Activated T-helper 1 cell treated with anti-CD3 and anti-CD28 coated beads, Interleukin-12 subunit alpha, Interleukin-12 subunit beta, Interleukin-2, Interleukin-4 antibody, amounts not matched to agents 30 ng/mL and 10 ng/mL and 1 ng/mL, durations not matched to agents 14 hours and 24 hours and 36 hours (primary cell): ENCODE measurements around the gene TRIM38. TPM values are rescaled to one million over a fixed set of nuclear protein-coding genes. Genes with fewer than 3 reads are reported as not detected.

Source experiments
- DNase-seq: peaks from one replicate; pipeline ENCODE4 v3.0.0; 2021; ENCODE audit warnings: low spot score
- H3K27ac Mint-ChIP-seq: one replicate; pipeline ENCODE4 v1.8.0; 2021; ENCODE audit warnings: mild to moderate bottlenecking, mixed read lengths
- H3K27me3 Mint-ChIP-seq: one replicate; pipeline ENCODE4 v1.8.0; 2022; ENCODE audit warnings: mild to moderate bottlenecking, moderate library complexity, mixed read lengths; ENCODE audit not compliant: insufficient read depth
- H3K36me3 Mint-ChIP-seq: one replicate; pipeline ENCODE4 v1.8.0; 2021; ENCODE audit warnings: low read depth, mixed read lengths
- H3K4me1 Mint-ChIP-seq: one replicate; pipeline ENCODE4 v1.8.0; 2021; ENCODE audit warnings: low read depth, mixed read lengths
- H3K4me3 Mint-ChIP-seq: one replicate; pipeline ENCODE4 v1.8.0; 2021; ENCODE audit warnings: mild to moderate bottlenecking, moderate library complexity, mixed read lengths
- H3K9me3 Mint-ChIP-seq: one replicate; pipeline ENCODE4 v1.8.0; 2021; ENCODE audit warnings: mixed read lengths
- intact Hi-C: fragments of 100-400 bp; cut with micrococcal nuclease; formaldehyde crosslinking; loops from one replicate; pipeline ENCODE4 v1.15.1; 2024
- total RNA-seq: library from RNA; stranded (reverse); gene quantifications from 2 replicates; pipeline ENCODE4 v1.2.3, GENCODE V29; 2022

The TRIM38 gene
- total RNA-seq, 1 donor from 2014 or later, result 24.5 TPM

DNA sequence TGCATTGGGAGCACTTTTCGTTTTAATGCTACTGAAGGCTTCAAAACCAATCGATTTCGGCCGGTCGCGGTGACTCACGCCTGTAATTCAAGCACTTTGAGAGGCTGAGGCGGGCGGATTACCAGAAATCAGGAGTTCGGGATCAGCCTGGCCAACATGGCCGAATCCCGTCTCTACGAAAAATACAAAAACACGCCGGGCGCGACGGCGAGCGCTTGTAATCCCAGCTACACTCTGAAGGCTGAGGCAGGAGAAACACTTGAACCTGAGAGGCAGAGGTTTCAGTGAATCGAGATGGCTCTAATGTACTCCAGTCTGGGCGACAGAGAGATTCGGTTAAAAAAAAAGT, 58.4 kb downstream of the TRIM38 start:
- Mint-ChIP-seq H3K27ac (peak overlapping the region; percentile 100), H3K9me3 (peaks cover 6% of the 10 kb centered on the region), H3K27me3 (peaks cover 2% of the 10 kb centered on the region), H3K36me3 (peaks cover 2% of the 10 kb centered on the region), H3K4me1 (peaks cover 66% of the 10 kb centered on the region), H3K4me3 (peak overlapping the region; percentile 98)
- DNase-seq, result peak; percentile 41
- intact Hi-C loops, result loop anchor here (1.0 to 10.0 kb wide), 9 partner anchors 34 to 1852 kb away; partner anchors contain the start of genes HMGN4 and ZNF184

DNA sequence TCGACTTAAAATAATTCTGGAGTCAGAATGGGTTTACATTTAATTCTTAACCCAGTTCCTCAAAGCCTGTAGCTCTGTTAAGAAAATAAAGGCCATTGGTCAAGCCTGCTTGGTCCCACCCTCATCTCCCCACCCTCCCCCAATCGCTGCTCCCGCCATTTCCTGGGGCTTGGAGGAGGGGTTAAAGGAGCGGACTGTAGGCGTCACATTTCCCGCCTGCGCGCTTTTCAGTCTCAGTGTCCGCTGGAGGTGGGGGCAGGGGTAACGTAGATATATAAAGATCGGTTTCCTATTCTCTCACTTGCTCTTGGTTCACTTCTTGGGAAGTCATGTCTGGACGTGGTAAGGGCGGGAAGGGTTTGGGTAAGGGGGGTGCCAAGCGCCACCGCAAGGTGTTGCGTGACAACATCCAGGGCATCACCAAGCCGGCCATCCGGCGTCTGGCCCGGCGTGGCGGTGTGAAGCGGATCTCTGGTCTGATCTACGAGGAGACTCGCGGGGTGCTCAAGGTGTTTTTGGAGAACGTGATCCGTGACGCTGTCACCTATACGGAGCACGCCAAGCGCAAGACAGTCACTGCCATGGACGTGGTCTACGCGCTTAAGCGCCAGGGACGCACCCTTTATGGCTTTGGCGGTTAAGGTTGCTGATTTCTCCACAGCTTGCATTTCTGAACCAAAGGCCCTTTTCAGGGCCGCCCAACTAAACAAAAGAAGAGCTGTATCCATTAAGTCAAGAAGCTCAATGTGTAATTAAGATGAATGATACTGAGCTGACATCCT, 58.9 kb downstream of the TRIM38 start:
- Mint-ChIP-seq H3K9me3 (peaks cover 6% of the 10 kb centered on the region), H3K27me3 (peaks cover 2% of the 10 kb centered on the region), H3K4me1 (peaks cover 71% of the 10 kb centered on the region), H3K27ac (peak overlapping the region; percentile 100), H3K4me3 (peak overlapping the region; percentile 98), H3K36me3 (peaks cover 2% of the 10 kb centered on the region)
- intact Hi-C loops, result loop anchor here (1.0 to 10.0 kb wide), 9 partner anchors 34 to 1851 kb away; partner anchors contain the start of genes HMGN4 and ZNF184
- peak; percentile 84 for DNase-seq

DNA sequence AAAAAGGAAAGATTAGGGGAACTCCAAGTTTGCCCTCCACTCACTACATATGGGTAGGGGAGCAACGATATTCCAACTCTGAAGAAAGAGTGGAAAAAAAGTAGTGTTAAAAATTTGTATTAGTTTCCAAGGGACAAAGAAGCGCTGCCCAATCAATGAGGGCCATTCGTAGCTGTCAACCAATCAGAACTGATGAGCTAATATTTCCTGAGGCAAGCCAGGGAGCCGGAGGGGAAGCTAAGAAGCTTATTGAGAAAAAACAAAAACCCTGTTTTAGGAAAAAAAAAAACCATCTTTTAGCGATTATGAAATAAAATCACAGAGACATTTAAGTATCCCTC, 59.5 kb downstream of the TRIM38 start:
- intact Hi-C loops, result loop anchor here (5.0 to 10.0 kb wide), 5 partner anchors 250 to 1733 kb away; partner anchors contain the start of genes HMGN4 and ZNF184
- H3K27ac Mint-ChIP-seq, result peak overlapping the region; percentile 100
- peaks cover 6% of the 10 kb centered on the region for H3K9me3 Mint-ChIP-seq
- peaks cover 71% of the 10 kb centered on the region for H3K4me1 Mint-ChIP-seq
- H3K27me3 Mint-ChIP-seq, result peaks cover 2% of the 10 kb centered on the region
- H3K36me3 Mint-ChIP-seq, result peaks cover 2% of the 10 kb centered on the region
- H3K4me3 Mint-ChIP-seq, result peak overlapping the region; percentile 98
- peak; percentile 46 for DNase-seq

DNA sequence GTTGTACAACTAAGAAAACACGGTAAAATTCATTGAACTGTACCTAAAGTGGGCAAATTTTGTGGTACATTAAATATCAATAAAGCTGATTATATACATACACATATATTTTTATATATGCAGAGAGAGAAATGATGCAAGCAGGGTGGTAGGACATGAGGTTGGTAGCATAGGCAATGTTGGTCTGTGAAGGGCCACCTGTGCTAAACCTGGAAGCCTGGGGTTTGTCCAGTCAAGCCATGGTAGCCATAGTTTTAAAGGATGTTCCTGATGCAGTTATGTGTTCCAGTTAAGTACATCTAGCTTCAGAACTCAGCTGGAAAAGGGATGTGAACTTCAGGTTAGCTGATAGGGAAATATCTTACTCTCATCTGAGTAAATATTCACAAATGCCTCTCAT, 60.1 kb downstream of the TRIM38 start:
- intact Hi-C loops, result loop anchor here (5.0 to 10.0 kb wide), 5 partner anchors 250 to 1732 kb away; partner anchors contain the start of genes HMGN4 and ZNF184
- peaks cover 6% of the 10 kb centered on the region for H3K9me3 Mint-ChIP-seq
- DNase-seq, result no peak
- H3K36me3 Mint-ChIP-seq, result peaks cover 2% of the 10 kb centered on the region
- peaks cover 2% of the 10 kb centered on the region for H3K27me3 Mint-ChIP-seq
- peak overlapping the region; percentile 100 for H3K27ac Mint-ChIP-seq
- peak overlapping the region; percentile 98 for H3K4me3 Mint-ChIP-seq
- peaks cover 71% of the 10 kb centered on the region for H3K4me1 Mint-ChIP-seq

DNA sequence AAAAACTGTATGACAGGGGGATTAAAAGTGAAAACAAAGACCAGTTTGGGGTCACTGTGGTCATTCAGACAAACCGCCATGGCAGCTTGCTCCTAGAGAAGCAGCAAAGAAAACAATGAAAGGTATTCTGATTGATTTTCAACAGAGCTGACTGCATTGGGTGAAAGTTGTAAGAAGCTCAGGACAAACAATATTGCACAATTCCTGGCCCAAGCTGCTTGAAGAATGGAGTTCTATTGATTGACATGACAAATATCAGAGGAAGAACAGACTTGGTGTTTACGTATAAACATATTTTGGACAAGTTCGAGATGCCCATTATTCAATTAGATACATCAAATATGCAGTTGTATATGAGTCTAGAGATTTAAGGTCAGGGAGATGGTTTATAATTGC, 62.0 kb downstream of the TRIM38 start:
- Mint-ChIP-seq H3K27me3 (peaks cover 2% of the 10 kb centered on the region), H3K4me3 (no peak overlapping the region), H3K9me3 (peaks cover 2% of the 10 kb centered on the region), H3K36me3 (no peaks in the 10 kb centered on the region), H3K27ac (peak overlapping the region; percentile 63), H3K4me1 (peaks cover 82% of the 10 kb centered on the region)
- intact Hi-C loops, result loop anchor here (5.0 to 10.0 kb wide), 5 partner anchors 248 to 1730 kb away; partner anchors contain the start of genes HMGN4 and ZNF184
- DNase-seq, result no peak

DNA sequence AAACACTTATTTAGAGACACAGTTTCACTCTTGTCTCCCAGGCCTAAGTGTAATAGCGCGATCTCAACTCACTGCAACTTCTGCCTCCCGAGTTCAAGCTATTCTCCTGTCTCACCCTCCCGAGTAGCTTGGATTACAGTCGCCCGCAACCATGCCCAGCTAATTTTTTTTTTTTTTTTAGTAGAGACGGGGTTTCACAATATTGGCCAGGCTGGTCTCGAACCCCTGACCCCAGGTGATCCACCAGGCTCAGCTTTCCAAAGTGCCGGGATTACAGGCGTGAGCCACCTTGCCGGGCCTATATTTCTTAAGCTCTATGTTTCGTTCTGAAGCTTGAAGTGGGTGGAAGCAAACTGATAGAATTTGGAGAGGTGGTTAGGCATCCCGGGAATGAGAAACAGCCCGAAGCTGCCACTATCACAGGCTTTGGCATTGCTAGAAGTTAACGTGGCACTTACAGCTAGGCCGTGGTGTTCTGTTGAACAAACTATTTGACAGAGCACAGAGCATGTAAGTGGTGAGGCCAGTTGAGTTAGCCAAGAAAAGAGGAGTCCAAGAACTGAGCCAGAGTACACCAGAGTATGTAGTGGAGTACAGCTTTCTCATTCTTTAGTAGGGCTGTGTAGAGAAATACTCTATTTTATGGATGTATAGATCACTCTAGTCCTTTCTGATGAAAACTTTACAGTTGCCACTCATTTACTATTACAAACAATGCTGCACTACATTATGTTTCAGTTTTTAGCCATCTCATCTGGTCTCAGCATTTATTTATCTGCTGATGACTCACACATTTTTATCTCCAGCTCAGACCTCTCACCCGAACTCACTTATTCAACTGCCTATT, 62.7 kb downstream of the TRIM38 start:
- H3K4me1 Mint-ChIP-seq, result peaks cover 85% of the 10 kb centered on the region
- intact Hi-C loops, result loop anchor here (10.0 kb wide), 3 partner anchors 510 to 1730 kb away; partner anchors contain the start of gene HMGN4

DNA sequence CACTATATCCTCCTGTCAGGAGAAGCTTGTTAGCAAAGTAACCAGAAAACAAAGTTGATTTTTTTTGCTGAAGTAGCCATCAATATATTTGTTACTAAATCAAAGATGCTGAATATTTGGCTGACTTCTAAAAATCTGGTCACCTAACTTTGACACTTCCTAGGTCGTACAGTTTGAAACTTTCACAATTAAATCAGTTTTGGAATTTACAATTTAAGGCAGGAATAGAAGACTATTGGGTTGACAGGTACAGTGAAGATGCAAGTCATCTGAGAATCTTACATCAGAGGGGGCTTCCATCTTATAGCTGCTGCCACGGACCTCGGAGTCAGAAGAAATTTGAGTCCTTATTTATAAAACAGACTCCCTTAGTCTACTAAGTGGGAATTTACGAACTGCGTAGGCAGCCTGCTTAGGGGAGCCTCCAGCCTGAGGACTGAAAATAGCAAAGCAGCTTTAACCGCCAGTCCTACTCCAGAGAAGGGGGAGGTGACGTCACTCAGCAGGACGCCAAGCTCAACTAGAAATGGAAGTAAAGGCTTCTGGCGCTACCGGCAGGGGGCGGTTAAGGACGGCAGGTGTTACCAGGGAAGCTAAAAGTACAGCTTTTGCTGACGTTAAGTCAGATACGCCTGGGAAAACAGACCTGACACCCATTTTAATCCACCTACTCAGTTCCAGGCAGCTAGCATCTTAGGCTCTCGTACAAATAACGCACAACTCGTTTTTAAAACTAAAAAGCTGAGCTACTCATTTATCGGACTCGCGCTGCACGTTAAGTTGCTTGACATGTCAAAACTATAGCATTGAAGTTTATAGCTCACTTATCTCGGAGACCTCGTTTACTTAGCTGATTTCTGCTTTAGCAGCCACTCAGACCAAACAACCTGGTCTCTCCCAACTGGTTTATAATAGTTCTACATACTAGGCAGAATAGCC, 63.6 kb downstream of the TRIM38 start:
- Mint-ChIP-seq H3K4me3 (peak overlapping the region; percentile 85), H3K9me3 (no peaks in the 10 kb centered on the region), H3K27ac (peak overlapping the region; percentile 96)

More for the DNA sequence above, 62.7 kb downstream of the TRIM38 start:
- Mint-ChIP-seq H3K27ac (peak overlapping the region; percentile 96), H3K27me3 (peaks cover 2% of the 10 kb centered on the region), H3K4me3 (peak overlapping the region; percentile 85), H3K9me3 (no peaks in the 10 kb centered on the region), H3K36me3 (no peaks in the 10 kb centered on the region)
- no peak for DNase-seq

DNA sequence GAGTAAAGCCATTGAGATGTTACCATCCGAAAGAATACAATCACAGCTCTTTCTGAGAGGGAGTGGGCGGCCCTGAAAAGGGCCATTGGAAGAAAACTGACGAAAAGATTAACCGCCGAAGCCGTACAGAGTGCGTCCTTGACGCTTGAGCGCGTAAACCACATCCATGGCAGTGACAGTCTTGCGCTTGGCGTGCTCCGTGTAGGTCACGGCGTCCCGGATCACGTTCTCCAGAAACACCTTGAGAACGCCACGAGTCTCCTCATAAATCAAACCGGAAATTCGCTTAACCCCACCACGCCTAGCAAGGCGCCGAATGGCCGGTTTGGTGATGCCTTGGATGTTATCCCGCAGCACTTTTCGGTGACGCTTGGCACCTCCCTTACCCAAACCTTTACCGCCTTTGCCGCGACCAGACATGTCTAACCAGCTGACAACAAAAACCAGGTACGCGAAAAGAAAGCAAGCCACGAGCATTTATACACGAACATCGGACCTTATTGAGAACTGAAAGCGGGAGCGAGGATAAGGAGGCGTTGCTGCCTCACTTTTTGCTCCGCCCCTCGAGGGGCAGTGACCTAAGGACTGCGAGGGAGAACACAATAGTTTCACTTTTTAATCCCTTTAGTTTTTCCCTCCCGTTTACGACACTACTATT, 64.4 kb downstream of the TRIM38 start:
- H3K36me3 Mint-ChIP-seq, result no peaks in the 10 kb centered on the region
- H3K4me3 Mint-ChIP-seq, result peak overlapping the region; percentile 85
- H3K9me3 Mint-ChIP-seq, result no peaks in the 10 kb centered on the region
- peak overlapping the region; percentile 96 for H3K27ac Mint-ChIP-seq
- H3K4me1 Mint-ChIP-seq, result peaks cover 94% of the 10 kb centered on the region
- intact Hi-C loops, result loop anchor here (1.0 to 10.0 kb wide), 8 partner anchors 16 to 1866 kb away; partner anchors contain the start of gene HMGN4
- H3K27me3 Mint-ChIP-seq, result peaks cover under 1% of the 10 kb centered on the region
- DNase-seq, result peak; percentile 94

More for the DNA sequence above, 63.6 kb downstream of the TRIM38 start:
- Mint-ChIP-seq H3K27me3 (no peaks in the 10 kb centered on the region), H3K4me1 (peaks cover 93% of the 10 kb centered on the region), H3K36me3 (no peaks in the 10 kb centered on the region)
- intact Hi-C loops, result loop anchor here (2.0 to 10.0 kb wide), 6 partner anchors 171 to 1867 kb away; partner anchors contain the start of gene HMGN4
- DNase-seq, result peak; percentile 88

DNA sequence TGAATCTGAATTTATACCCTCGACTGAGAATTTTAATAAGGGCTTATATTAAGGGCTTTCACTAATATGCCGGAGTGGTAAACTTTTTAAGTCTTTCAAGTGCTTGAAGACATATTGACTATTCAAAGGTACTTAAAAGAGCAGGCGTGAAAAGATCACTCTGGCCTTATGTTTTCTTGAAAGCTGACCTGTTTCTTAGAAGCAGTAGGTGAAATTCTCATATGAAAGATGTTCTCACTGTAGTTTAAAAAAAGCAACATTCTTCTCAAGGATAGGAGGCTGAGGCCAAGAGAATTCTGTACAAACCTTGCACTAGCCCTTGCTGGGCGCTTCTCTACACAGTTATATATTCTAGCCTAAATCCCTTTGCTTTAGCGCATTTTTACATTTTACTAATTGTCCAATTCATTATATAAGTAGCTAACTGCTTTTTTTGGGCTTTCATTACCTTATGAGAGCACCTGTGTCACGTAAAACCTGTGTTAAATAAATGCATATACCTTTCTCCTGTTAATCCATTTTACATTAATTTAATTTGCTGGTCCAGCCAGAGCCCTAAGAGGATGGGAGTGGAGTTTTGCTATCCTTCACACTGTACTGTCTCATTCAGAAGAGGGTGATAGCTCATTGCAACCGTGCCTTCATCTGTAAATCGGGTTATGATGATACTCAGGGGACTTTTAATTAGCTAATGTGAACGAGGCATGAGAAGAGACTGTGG, 65.0 kb downstream of the TRIM38 start:
- Mint-ChIP-seq H3K4me1 (peaks cover 94% of the 10 kb centered on the region), H3K4me3 (peak overlapping the region; percentile 85), H3K27me3 (peaks cover 2% of the 10 kb centered on the region), H3K9me3 (no peaks in the 10 kb centered on the region), H3K36me3 (no peaks in the 10 kb centered on the region), H3K27ac (peak overlapping the region; percentile 96)
- intact Hi-C loops, result loop anchor here (1.0 to 10.0 kb wide), 8 partner anchors 16 to 1865 kb away; partner anchors contain the start of gene HMGN4
- DNase-seq, result no peak

DNA sequence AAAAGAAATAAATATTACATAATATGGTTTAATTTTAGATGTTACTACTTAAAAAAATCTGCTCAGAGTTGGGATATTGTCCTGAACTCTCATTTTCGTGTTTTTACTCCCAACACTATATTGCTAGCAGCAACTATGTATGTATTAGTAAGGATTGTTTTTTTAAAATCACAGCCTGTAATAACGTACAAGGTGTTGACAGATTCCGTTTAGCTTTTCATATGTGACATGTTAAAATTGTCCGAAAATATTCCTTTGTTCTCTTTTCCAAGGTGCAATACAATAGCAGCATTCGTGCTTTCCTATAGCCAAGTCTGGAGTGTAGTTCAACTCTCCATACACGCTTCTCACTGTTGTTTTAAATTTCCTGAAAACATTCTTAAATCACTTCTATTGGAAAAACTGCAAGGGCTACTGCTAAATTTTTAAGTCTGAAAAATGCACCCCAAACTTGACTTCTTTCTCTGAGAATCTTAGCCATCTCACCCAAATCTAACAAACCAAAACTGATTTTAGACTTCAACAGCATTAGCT, 65.7 kb downstream of the TRIM38 start:
- Mint-ChIP-seq H3K27ac (peak overlapping the region; percentile 96), H3K36me3 (no peaks in the 10 kb centered on the region), H3K9me3 (no peaks in the 10 kb centered on the region), H3K4me1 (peaks cover 94% of the 10 kb centered on the region), H3K4me3 (no peak overlapping the region), H3K27me3 (peaks cover 2% of the 10 kb centered on the region)
- DNase-seq, result no peak
- intact Hi-C loops, result loop anchor here (10.0 kb wide), 3 partner anchors 507 to 1727 kb away; partner anchors contain the start of gene HMGN4
